Gastrocnemius medialis (tissue), 4 donors: Measurements from ENCODE around the gene SUPT5H. TPM values are rescaled to one million over a fixed set of nuclear protein-coding genes. Genes with fewer than 3 reads are reported as not detected.
A peak's percentile ranks its signal among the peaks of the same experiment; 100 is the strongest.

Source experiments
- ATAC-seq, 2 donors: fragments of 150-250 bp; one replicate each; pipeline ENCODE4 v1.9.1; 2016
- DNase-seq, 2 donors: peaks; one replicate each; pipeline ENCODE4 v3.0.0-alpha.2; 2019
- H3K27ac ChIP-seq, 4 donors: fragments of 200-600 bp; sonication (generic); 1 replicate in 1 of 4; 2 replicates in 3 of 4; pipeline ENCODE4 v1.5.1; 2016 to 2018; ENCODE audit warnings: mild to moderate bottlenecking in 2 of 4, moderate library complexity in 1 of 4
- H3K27me3 ChIP-seq, 3 donors: fragments of 200-600 bp; sonication (generic) in 2 of 3; 1 replicate in 1 of 3; 2 replicates in 2 of 3; pipeline versions ENCODE4 v1.5.1 to v1.6.0; 2016 to 2019; ENCODE audit warnings: mild to moderate bottlenecking in 1 of 3, moderate library complexity in 1 of 3
- H3K36me3 ChIP-seq, 2 donors: fragments of 200-600 bp; sonication (generic) in 1 of 2; one replicate each; pipeline ENCODE4 v1.5.1; 2017 to 2018
- H3K4me1 ChIP-seq, 2 donors: fragments of 200-600 bp; sonication (generic) in 1 of 2; one replicate each; pipeline ENCODE4 v1.5.1; 2016 to 2017; ENCODE audit warnings: mild to moderate bottlenecking in 2 of 2
- H3K4me3 ChIP-seq, 4 donors: fragments of 200-600 bp; sonication (generic) in 3 of 4; 1 replicate in 1 of 4; 2 replicates in 3 of 4; pipeline ENCODE4 v1.5.1; 2016 to 2019; ENCODE audit warnings: mild to moderate bottlenecking in 2 of 4
- H3K9me3 ChIP-seq, 3 donors: fragments of 200-600 bp; sonication (generic) in 2 of 3; 1 replicate in 1 of 3; 2 replicates in 2 of 3; pipeline ENCODE4 v1.5.1; 2016 to 2019
- CTCF ChIP-seq, 5 experiments: fragments of 450-650 bp in 3 of 5; fragments of 200-600 bp in 2 of 5; sonication (generic) in 2 of 5; IDR thresholded peaks in 4 of 5; conservative IDR thresholded peaks in 1 of 5; 1 replicate in 4 of 5; 2 replicates in 1 of 5; pipeline ENCODE4 v1.5.1; 2016 to 2019; ENCODE audit warnings: antibody characterized with exemption in 5 of 5, mild to moderate bottlenecking in 3 of 5, moderate library complexity in 3 of 5
- POLR2A ChIP-seq, 2 donors: fragments of 450-650 bp; IDR thresholded peaks; one replicate each; pipeline ENCODE4 v1.6.1; 2017; ENCODE audit warnings: antibody characterized with exemption in 2 of 2, mild to moderate bottlenecking in 2 of 2, moderate library complexity in 2 of 2
- in situ Hi-C, 4 donors: fragments of 200-750 bp; cut with MboI; loops; one replicate each; pipeline versions ENCODE4 v1.15.0 to v1.8.0; 2017; ENCODE audit warnings: low sequenced_read_pairs in 4 of 4
- intact Hi-C: fragments of 100-400 bp; cut with DNase I; formaldehyde crosslinking; loops from one replicate; pipeline ENCODE4 v1.15.1; 2023; ENCODE audit warnings: low total_unique reads
- total RNA-seq, 4 donors: library from RNA; depleted of rRNA; stranded (reverse); fragments of >200 nt; gene quantifications; one replicate each; pipeline versions ENCODE4 v1.1.0 to v1.2.3, GENCODE V29; 2016

The SUPT5H gene
- total RNA-seq, 4 donors from 2014 or later: 60.7 to 148 (median 108) TPM

GRCh38 chr19:39500543-39500942 lies 55.2 kb downstream of the SUPT5H start:
- Histone ChIP-seq H3K27me3 (peaks cover 71 to 94% (median 92%) of the 10 kb centered on the region in 3 donors), H3K9me3 (no peaks in the 10 kb centered on the region), H3K4me1 (no peaks in the 10 kb centered on the region), H3K4me3 (no peak overlapping the region), H3K27ac (no peak overlapping the region), H3K36me3 (no peaks in the 10 kb centered on the region)
- DNase-seq: no peak
- intact Hi-C loops (no loop called here), in situ Hi-C loops (no loop called here)
- no peak for ATAC-seq
- TF ChIP-seq CTCF (IDR thresholded peaks at IDR 0.05 in 4 of 5, conservative IDR thresholded peaks at IDR 0.05 in 1 of 5) (no peak), POLR2A (IDR thresholded peaks at IDR 0.05) (no peak)

- ATAC-seq (no peak), DNase-seq (no peak)
- H3K4me1 ChIP-seq: no peaks in the 10 kb centered on the region
- TF ChIP-seq CTCF (IDR thresholded peaks at IDR 0.05 in 4 of 5, conservative IDR thresholded peaks at IDR 0.05 in 1 of 5) (no peak), POLR2A (IDR thresholded peaks at IDR 0.05) (no peak)
- intact Hi-C loops (no loop called here), in situ Hi-C loops (no loop called here)
- H3K4me3 ChIP-seq: no peak overlapping the region
- H3K27me3 ChIP-seq: peaks cover 74 to 93% (median 92%) of the 10 kb centered on the region in 3 donors
- no peaks in the 10 kb centered on the region for H3K9me3 ChIP-seq
- no peak overlapping the region for H3K27ac ChIP-seq
- H3K36me3 ChIP-seq: no peaks in the 10 kb centered on the region
These were observed 56.0 kb downstream of the SUPT5H start for GRCh38 chr19:39501340-39501739.

- ATAC-seq: no peak
- H3K27ac ChIP-seq: no peak overlapping the region
- DNase-seq: no peak
- no peaks in the 10 kb centered on the region for H3K9me3 ChIP-seq
- intact Hi-C loops: no loop called here
- in situ Hi-C loops: no loop called here
- TF ChIP-seq POLR2A (IDR thresholded peaks at IDR 0.05): no peak
- TF ChIP-seq CTCF (IDR thresholded peaks at IDR 0.05 in 4 of 5, conservative IDR thresholded peaks at IDR 0.05 in 1 of 5): peak; percentile 27 to 83 (median 65)
- no peaks in the 10 kb centered on the region for H3K36me3 ChIP-seq
- no peak overlapping the region for H3K4me3 ChIP-seq
- H3K27me3 ChIP-seq: peaks cover 69 to 92% (median 89%) of the 10 kb centered on the region in 3 donors
- H3K4me1 ChIP-seq: no peaks in the 10 kb centered on the region
These were observed 57.4 kb downstream of the SUPT5H start for GRCh38 chr19:39502640-39503417.

- intact Hi-C loops (no loop called here), in situ Hi-C loops (no loop called here)
- Histone ChIP-seq H3K9me3 (no peaks in the 10 kb centered on the region), H3K27ac (no peak overlapping the region), H3K4me1 (no peaks in the 10 kb centered on the region), H3K36me3 (no peaks in the 10 kb centered on the region), H3K27me3 (peaks cover 54 to 83% (median 70%) of the 10 kb centered on the region in 3 donors), H3K4me3 (no peak overlapping the region)
- TF ChIP-seq CTCF (IDR thresholded peaks at IDR 0.05 in 4 of 5, conservative IDR thresholded peaks at IDR 0.05 in 1 of 5): no peak
- no peak for DNase-seq
- ATAC-seq: no peak
These were observed 61.2 kb downstream of the SUPT5H start for GRCh38 chr19:39506598-39506943.
